ENCODE results near the gene PGM2.
"Not testable (repeated sequence)": the region's sequence is repeated elsewhere in the genome, so short reads cannot be mapped to it uniquely, and the experiment has no call there.

GRCh38 chr4:37825501-37825900 lies 985 bp upstream of the PGM2 start:
- peak; percentile 33 for TF ChIP-seq CTCF (IDR thresholded peaks at IDR 0.05; ENCODE audit: poor library complexity, severe bottlenecking)
- TF ChIP-seq TAF1 (IDR thresholded peaks at IDR 0.05; ENCODE audit: low read depth); POLR2AphosphoS5 (IDR thresholded peaks at IDR 0.05); EZH2 (IDR thresholded peaks at IDR 0.05; ENCODE audit: borderline replicate concordance, insufficient read depth, low read length, poor library complexity, severe bottlenecking); EP300 (conservative IDR thresholded peaks at IDR 0.05; ENCODE audit: poor library complexity, severe bottlenecking); REST (IDR thresholded peaks at IDR 0.05; ENCODE audit: borderline replicate concordance): not testable (repeated sequence)
